PC-3 (cell line): Measurements from ENCODE around the gene ATXN7L3B. TPM values are rescaled to one million over a fixed set of nuclear protein-coding genes. Genes with fewer than 3 reads are reported as not detected.

Experiments
- ATAC-seq: fragments of 200-7000 bp; cut with Tn5 transposase; 2 replicates; pipeline ENCODE4 v1.9.1; 2020; ENCODE audit warnings: mild to moderate bottlenecking, moderate library complexity
- BruUV-seq: library from RNA; stranded (reverse); fragments of 400-500 nt; replicated peaks from 2 replicates; lab custom pipeline; 2021; lab: Mats Ljungman, UMichigan
- CTCF ChIA-PET: fragments of 300-600 bp; sonication (Branson Sonifier 250); formaldehyde crosslinking; loops from one replicate; lab custom pipeline; 2022; ENCODE audit warnings: antibody characterized with exemption; lab: Charles Lee
- POLR2A ChIA-PET: fragments of 300-600 bp; sonication (Branson Sonifier 250); formaldehyde crosslinking; loops from one replicate; lab custom pipeline; 2022; ENCODE audit warnings: antibody characterized with exemption; ENCODE audit not compliant: unreplicated experiment; lab: Charles Lee
- DNase-seq: peaks from one replicate; pipeline ENCODE4 v3.0.0-alpha.2; 2015
- H2AFZ ChIP-seq: fragments of 300-600 bp; sonication (generic); 2 replicates; pipeline ENCODE4 v1.6.0; 2016; ENCODE audit warnings: antibody characterized with exemption, low read length
- H3F3A ChIP-seq: fragments of 300-600 bp; sonication (generic); one replicate; pipeline ENCODE4 v1.6.0; 2017; ENCODE audit warnings: antibody characterized with exemption, low read length, control low read depth, mild to moderate bottlenecking; ENCODE audit not compliant: unreplicated experiment
- H3K27ac ChIP-seq: fragments of 300-600 bp; sonication (generic); 2 replicates; pipeline ENCODE4 v1.5.1; 2016; ENCODE audit warnings: mild to moderate bottlenecking, low read length
- H3K27me3 ChIP-seq: fragments of 300-600 bp; sonication (generic); 2 replicates; pipeline ENCODE4 v1.6.1; 2016; ENCODE audit warnings: low read length, mixed read lengths
- H3K36me3 ChIP-seq: fragments of 300-600 bp; sonication (generic); 2 replicates; pipeline ENCODE4 v1.6.1; 2016; ENCODE audit warnings: low read depth, mixed run types, low read length, mixed read lengths
- H3K4me1 ChIP-seq: fragments of 300-600 bp; sonication (generic); 2 replicates; pipeline ENCODE4 v1.5.1; 2016; ENCODE audit warnings: low read length; ENCODE audit not compliant: insufficient read depth
- H3K4me2 ChIP-seq: fragments of 300-600 bp; sonication (generic); 2 replicates; pipeline ENCODE4 v1.6.0; 2016; ENCODE audit warnings: low read length
- H3K4me3 ChIP-seq: fragments of 300-600 bp; sonication (generic); 2 replicates; pipeline ENCODE4 v1.5.1; 2016; ENCODE audit warnings: mild to moderate bottlenecking, low read length, mixed read lengths
- H3K79me2 ChIP-seq: fragments of 300-600 bp; sonication (generic); 2 replicates; pipeline ENCODE4 v1.6.1; 2017; ENCODE audit warnings: low read length, mixed read lengths
- H3K9ac ChIP-seq: fragments of 300-600 bp; sonication (generic); 2 replicates; pipeline ENCODE4 v1.6.0; 2016; ENCODE audit warnings: mild to moderate bottlenecking, low read length
- H3K9me2 ChIP-seq: fragments of 300-600 bp; sonication (generic); replicated peaks from 2 replicates; pipeline ENCODE4 v1.6.1; 2016; ENCODE audit warnings: mixed run types, low read length, mixed read lengths
- H3K9me3 ChIP-seq: fragments of 300-600 bp; sonication (generic); 2 replicates; pipeline ENCODE4 v1.6.1; 2016; ENCODE audit warnings: low read length, mixed read lengths
- H4K20me1 ChIP-seq: fragments of 300-600 bp; sonication (generic); 2 replicates; pipeline ENCODE4 v1.6.1; 2016; ENCODE audit warnings: low read length, mixed read lengths
- CTCF ChIP-seq: fragments of 300-600 bp; sonication (generic); conservative IDR thresholded peaks from 2 replicates; pipeline ENCODE4 v1.5.1; 2017; ENCODE audit warnings: antibody characterized with exemption, low read depth, mild to moderate bottlenecking, low read length
- EZH2 ChIP-seq: fragments of 300-600 bp; sonication (generic); IDR thresholded peaks from one replicate; pipeline ENCODE4 v1.6.1; 2017; ENCODE audit warnings: antibody characterized with exemption, mild to moderate bottlenecking, low read length; ENCODE audit not compliant: unreplicated experiment
- EZH2phosphoT487 ChIP-seq: fragments of 300-600 bp; sonication (generic); IDR thresholded peaks from 2 replicates; pipeline ENCODE4 v1.6.1; 2018; ENCODE audit warnings: mild to moderate bottlenecking, antibody characterized with exemption, low read length, borderline replicate concordance
- intact Hi-C: fragments of 100-400 bp; cut with micrococcal nuclease; formaldehyde crosslinking; loops from 2 replicates; pipeline ENCODE4 v1.9.0; 2023
- total RNA-seq: library from RNA; depleted of rRNA; stranded (reverse); fragments of >200 nt; gene quantifications from 2 replicates; pipeline ENCODE4 v1.2.3, GENCODE V29; 2014

Gene ATXN7L3B
- total RNA-seq, 1 experiment from 2014 or later: 25.5 TPM

DNA sequence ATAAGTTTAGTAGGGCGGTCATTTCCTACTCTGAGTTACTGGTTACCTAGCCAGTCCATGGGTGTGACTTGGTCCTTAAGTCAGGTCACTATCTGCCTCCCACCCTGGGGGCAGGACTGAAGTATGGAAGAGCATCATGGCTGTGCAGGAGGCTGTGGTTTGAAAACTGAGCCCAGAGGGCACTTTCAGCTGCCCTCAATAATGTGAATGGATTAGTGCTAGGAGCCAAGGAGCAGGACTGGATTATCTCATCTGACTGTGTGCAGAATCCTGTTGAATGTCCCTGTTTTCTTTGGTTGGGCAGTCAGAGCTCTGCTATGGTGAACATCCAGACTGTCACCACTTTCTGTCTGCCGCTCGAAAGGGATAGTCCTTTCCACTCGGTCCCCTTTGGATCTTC lies 1.6 kb downstream of the ATXN7L3B start:
- BruUV-seq: no TSS peak
- ChIA-PET CTCF (no interaction called here), POLR2A (interaction anchor here (0.6 kb wide), 2 partner anchors 108 to 517 kb away, joined by 3 to 4 read pairs; no protein-coding TSS in a partner anchor)
- H3K9ac ChIP-seq: peak overlapping the region; percentile 99
- H3K27ac ChIP-seq: no peak overlapping the region
- peak overlapping the region; percentile 95 for H3K4me2 ChIP-seq
- peaks cover 50% of the 10 kb centered on the region for H3K79me2 ChIP-seq
- ATAC-seq: no peak
- no peak overlapping the region for H2AFZ ChIP-seq
- H3K4me1 ChIP-seq: peaks cover 29% of the 10 kb centered on the region
- no peaks in the 10 kb centered on the region for H3K27me3 ChIP-seq
- peak overlapping the region; percentile 94 for H3K4me3 ChIP-seq
- no peaks in the 10 kb centered on the region for H3K9me3 ChIP-seq
- peaks cover 3% of the 10 kb centered on the region for H3F3A ChIP-seq
- H3K9me2 ChIP-seq: no peaks in the 10 kb centered on the region
- peak; percentile 7 for DNase-seq
- TF ChIP-seq EZH2: no peak
- no peak for TF ChIP-seq CTCF
- no peak for TF ChIP-seq EZH2phosphoT487
- H3K36me3 ChIP-seq: peaks cover 27% of the 10 kb centered on the region
- intact Hi-C loops: loop anchor here (10.0 kb wide), 1 partner anchor 514 kb away; no protein-coding TSS in a partner anchor
- peaks cover 38% of the 10 kb centered on the region for H4K20me1 ChIP-seq

DNA sequence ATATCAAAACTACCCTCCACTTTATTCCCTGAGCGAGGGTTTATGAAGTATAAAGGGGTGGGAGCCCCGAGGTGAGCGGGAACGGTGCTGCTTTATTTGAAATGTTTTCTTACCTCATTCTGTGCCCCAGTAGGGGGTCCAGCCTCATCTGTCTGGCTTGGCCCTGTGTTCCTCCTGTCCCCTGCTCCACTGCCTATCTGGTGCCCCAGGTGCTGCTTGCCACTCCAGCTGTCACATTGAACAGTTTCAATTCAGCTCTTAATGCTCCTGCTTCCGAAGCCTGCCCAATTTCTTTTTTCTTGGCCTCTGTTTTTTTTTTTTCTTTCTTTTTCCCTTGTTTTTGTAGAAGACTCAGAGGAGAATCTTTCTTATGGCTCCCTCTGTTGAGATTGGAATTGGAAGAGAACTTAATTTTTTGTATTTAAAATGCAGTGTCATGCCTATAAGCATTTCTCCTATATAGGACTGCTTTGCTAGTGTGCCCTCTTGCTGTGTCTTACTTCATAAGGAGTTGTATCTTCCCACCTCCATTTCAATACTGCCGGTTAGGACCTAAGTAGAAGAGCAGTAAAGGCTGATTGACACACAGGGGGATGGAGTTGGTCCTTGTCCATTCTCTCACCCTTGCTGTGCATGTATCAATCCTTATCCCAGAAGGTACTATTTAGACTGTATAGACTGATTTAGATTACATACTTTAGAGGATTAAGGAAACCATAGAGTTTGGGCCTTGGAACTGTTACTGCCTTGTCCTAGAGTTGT lies 2.3 kb downstream of the ATXN7L3B start:
- Histone ChIP-seq H3K4me1 (peaks cover 29% of the 10 kb centered on the region), H3F3A (peaks cover 3% of the 10 kb centered on the region), H3K27ac (no peak overlapping the region), H3K9me3 (no peaks in the 10 kb centered on the region), H3K27me3 (no peaks in the 10 kb centered on the region), H4K20me1 (peaks cover 38% of the 10 kb centered on the region), H3K9ac (peak overlapping the region; percentile 99), H3K36me3 (peaks cover 27% of the 10 kb centered on the region), H3K4me2 (peak overlapping the region; percentile 95), H2AFZ (no peak overlapping the region), H3K4me3 (peak overlapping the region; percentile 94), H3K79me2 (peaks cover 50% of the 10 kb centered on the region), H3K9me2 (no peaks in the 10 kb centered on the region)
- no peak for DNase-seq
- no TSS peak for BruUV-seq
- ChIA-PET POLR2A (interaction anchor here (0.6 kb wide), 2 partner anchors 107 to 518 kb away, joined by 3 to 4 read pairs; no protein-coding TSS in a partner anchor), CTCF (no interaction called here)
- ATAC-seq: no peak
- TF ChIP-seq EZH2 (no peak), CTCF (no peak)
- intact Hi-C loops: loop anchor here (5.0 to 10.0 kb wide), 2 partner anchors 62 to 515 kb away; no protein-coding TSS in a partner anchor

DNA sequence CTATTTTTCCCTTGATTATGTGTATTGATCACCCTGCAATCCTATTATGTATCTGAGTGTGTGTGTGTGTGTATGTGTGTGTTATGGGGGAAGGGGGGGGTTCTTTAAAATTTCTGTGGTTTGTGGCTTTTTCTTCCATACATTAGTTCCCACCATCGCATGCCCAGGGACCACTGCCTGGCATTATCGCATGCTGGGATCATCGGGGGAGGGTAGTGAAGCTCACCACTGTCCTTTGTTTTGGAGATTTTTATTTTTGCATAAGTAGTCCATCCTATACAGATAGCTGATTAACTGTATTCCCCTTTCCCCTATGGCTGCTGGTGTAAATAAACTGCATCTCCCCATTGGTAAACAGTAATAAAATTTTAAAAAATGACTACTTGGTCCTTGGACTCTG lies 3.4 kb downstream of the ATXN7L3B start:
- Histone ChIP-seq H3K9me2 (no peaks in the 10 kb centered on the region), H3K27me3 (no peaks in the 10 kb centered on the region), H3K27ac (no peak overlapping the region), H3K79me2 (peaks cover 50% of the 10 kb centered on the region), H3F3A (peaks cover 3% of the 10 kb centered on the region), H4K20me1 (peaks cover 38% of the 10 kb centered on the region), H3K9ac (no peak overlapping the region), H3K4me3 (peak overlapping the region; percentile 94), H3K9me3 (no peaks in the 10 kb centered on the region), H3K36me3 (peaks cover 27% of the 10 kb centered on the region), H2AFZ (no peak overlapping the region), H3K4me1 (peaks cover 29% of the 10 kb centered on the region), H3K4me2 (peak overlapping the region; percentile 95)
- DNase-seq (no peak), ATAC-seq (no peak)
- CTCF ChIA-PET: no interaction called here
- intact Hi-C loops: loop anchor here (5.0 kb wide), 1 partner anchor 61 kb away; no protein-coding TSS in a partner anchor
- POLR2A ChIA-PET: no interaction called here
- BruUV-seq: no TSS peak
- TF ChIP-seq EZH2phosphoT487 (no peak), EZH2 (no peak), CTCF (no peak)
